ENCODE data around the gene CCT7.

The CCT7 gene

DNA sequence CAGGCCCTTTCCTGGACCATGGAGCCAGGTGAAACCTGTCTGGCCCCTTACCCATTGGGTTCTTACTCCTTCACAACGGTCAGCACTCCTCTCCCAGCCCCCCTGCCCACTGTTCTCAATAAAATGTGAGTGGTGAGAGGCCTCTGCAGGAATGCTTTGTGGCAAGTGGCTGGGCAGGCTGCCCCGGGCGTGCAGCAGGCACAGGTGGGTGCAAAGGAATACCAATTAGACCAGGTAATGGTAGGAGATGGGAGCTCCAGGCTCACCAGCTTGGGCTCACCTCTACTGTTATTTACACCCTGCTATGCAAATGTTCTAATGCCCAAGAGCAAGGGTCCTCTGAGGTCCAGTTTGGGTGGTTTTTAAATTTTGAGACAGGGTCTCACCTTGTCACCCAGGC, 7.0 kb upstream of the CCT7 start:
- DNase-seq = no peak

DNA sequence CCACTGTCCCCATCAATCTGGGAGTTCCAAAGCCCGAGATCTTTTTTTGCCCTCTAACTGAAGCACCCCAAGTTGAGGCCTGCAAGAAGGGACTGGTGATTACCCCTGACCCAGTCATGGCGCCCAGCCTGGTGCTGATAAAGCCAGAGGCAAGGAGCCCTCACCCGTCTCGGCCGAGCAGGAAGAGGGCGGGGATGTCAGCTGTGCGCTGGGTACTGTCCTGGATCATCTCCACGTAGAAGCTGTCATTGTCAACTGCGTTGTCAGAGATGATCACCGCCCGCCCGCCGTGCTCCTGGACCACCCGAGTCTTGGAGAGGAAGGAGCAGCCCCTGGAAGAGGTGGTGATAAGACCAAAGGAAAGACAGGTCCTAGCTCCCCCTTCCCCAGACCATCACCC, 5.5 kb upstream of the CCT7 start:
- DNase-seq = no peak

DNA sequence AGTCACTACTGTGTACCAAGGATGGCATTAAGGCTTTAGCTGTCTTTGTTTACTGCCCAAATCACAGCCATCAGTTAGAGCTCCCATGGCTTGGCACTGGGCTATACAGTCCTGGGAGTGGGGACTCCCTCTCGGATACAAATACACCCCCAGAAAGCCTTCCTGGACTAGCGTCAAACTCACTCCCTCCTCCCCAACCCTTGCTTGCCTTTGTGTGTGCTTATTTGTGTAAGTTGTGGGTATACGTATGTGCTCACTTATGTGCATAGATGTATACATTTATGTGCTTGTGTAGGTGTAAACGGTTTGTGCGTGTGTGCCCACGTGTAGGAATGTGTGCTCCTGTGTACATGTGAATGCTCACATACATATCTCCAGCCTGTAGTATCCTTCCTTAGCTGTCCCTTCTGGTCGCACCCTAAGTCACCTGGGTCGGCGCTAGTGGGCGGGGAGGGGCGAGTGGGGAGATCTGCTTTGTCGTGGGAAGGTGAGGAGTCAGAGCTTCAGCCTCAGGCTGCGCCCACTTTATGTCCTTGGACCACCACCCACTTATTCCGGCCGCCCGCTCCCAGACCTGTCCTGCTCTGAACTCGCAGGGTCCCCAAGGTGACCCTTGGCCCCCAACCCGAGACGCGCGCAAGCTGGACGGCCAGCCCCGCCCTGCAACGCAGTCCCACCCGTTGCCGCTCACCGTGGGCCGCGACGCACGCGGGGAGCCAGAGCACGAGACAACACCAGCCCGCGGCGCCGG, 1.5 kb upstream of the CCT7 start:
- DNase-seq = no peak

GRCh38 chr2:73233154-73233931, 765 bp upstream of the CCT7 start, which contains the start of gene PRADC1:
Gene PRADC1 (minus strand): TSS chr2:73233239. CDS start chr2:73233160, 79 bp downstream.
- peak; percentile 98 for DNase-seq

DNA sequence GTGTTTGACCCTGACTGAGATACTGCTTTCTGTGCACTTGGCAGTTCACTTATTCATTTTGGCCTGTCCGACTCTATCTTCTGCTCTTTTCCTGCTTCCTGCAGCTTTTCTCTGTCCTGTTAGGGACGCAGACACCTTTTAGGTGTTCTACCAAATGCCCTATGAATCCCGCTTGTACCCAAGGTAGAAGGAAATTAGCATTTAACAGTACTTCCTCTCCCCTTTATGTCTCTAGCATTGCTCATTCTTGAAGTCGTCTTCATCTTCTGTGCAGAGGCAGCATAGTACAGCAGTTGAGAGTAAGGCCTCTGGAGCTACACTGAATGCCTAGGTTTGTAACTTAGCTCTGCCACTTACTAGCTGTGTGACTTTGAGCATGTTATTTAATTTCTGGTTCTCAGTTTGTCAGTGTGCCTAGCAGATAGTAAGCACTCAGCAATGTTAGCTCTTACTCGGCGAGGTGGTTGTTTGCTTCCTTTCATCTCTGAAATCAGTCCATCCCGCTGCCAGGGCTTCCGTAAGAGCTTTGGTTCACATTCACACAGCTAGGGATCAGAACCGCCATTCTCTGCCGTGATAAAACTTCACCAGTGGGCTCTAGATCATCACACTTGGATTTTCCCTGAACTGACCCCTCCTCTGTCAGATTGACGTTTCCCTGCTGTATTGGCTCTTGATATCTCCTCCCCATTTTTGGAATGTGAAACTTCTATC, 1.4 kb downstream of the CCT7 start:
- DNase-seq = no peak

- no peak for DNase-seq
Measured at GRCh38 chr2:73237168-73237567, 3.1 kb downstream of the CCT7 start.

DNA sequence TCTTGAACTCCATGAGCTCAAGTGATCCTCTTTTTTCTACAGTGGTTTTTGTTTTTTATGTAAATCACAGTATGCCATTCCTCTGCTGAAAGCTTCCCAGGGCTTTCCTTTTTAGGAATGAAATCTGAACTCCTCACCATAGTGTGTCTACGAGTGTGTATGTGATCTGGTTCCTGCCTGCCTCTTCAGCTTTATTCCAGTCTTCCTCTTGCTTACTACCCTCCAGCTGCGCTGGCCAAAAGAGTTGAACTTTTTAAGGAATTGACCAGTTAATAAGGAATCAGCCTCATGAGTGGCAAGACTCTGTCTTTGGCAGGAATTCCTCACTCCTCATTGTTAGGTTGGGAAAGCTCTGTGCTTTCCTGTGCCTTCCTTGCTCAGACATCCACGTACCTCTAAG, 4.0 kb downstream of the CCT7 start:
- DNase-seq = no peak

- no peak for DNase-seq
Measured at GRCh38 chr2:73238976-73239375, 4.9 kb downstream of the CCT7 start.

DNA sequence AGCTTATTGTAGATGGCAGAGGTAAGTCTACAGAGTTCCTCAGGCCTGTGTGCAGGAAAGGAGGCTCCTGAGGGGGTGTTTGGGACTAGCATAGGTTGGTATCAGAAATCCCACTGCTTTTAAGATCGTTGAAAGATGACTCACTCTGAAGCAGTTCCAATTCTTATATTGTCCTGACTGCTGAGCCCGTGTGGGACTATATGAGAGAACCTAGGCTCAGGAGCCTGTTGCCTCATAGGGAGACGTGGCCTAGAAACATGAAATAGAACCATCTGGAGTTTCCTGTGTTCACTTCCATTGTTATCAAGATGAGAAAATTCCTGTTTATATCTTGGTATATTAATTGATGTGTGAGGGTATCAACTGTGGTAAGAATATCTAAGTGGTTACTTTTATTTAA, 5.7 kb downstream of the CCT7 start:
- no peak for DNase-seq

- no peak for DNase-seq
Measured at GRCh38 chr2:73243884-73244570, 9.9 kb downstream of the CCT7 start.

GRCh38 chr2:73244580-73244979, 10.5 kb downstream of the CCT7 start:
- no peak for DNase-seq

- DNase-seq = no peak
Measured at GRCh38 chr2:73246850-73247249, 12.7 kb downstream of the CCT7 start.

GRCh38 chr2:73249636-73250035, 15.5 kb downstream of the CCT7 start:
- DNase-seq = no peak

DNA sequence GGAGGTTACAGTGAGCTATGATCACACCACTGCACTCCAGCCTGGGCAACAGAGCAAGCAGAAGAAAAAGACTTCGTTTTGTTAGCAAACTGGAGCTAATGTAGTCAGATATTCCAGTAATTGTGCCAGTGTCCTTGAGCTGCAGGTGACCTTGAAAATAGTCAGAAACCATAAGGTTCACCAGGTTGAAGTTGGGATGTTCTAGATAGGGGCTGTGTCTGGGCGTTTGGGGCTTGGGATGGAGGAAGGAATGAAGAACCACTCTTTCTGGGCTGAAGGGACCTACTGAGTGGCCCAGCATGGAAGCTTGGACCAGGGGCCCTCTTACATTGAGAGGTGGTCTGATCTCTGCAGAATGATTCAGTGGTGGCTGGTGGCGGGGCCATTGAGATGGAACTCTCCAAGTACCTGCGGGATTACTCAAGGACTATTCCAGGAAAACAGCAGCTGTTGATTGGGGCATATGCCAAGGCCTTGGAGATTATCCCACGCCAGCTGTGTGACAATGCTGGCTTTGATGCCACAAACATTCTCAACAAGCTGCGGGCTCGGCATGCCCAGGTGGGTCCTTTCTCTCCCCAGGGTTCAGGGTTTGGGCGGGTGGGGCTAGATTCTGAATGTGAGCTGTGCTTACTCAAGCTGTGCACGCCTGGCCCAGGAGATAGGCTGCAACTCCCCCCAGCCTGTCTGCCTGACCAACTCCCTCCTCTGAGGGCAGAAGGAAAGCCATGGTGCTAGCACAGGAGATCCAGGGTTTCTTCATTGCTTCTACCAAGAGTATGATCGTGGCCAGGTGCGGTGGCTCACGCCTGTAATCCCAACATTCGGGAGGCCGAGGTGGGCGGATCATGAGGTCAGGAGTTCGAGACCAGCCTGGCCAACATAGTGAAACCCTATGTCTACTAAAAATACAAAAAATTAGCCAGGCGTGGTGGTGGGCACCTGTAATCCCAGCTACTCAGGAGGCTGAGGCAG, 17.1 kb downstream of the CCT7 start:
- no peak for DNase-seq

- no peak for DNase-seq
Measured at GRCh38 chr2:73252238-73253027, 18.3 kb downstream of the CCT7 start.

DNA sequence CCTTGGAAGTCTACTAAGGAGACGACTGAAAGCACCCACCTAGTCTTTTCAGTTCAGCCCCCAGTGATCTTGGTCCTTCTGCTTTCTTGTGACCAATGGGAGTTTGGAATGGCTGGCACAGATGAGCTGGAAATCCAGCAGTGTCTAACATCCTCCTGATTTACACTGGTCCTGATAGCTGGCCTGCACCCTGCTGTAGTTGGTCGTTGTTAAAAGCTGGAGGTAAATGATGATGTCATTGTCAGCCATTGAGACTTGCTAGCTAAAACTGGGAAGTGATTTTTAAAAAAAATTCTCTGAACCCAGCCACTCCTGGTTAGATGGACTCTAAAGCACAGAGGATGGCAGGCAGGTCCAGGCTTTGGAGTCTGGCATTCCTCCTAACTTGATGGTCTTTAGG, 19.3 kb downstream of the CCT7 start:
- DNase-seq = no peak

DNA sequence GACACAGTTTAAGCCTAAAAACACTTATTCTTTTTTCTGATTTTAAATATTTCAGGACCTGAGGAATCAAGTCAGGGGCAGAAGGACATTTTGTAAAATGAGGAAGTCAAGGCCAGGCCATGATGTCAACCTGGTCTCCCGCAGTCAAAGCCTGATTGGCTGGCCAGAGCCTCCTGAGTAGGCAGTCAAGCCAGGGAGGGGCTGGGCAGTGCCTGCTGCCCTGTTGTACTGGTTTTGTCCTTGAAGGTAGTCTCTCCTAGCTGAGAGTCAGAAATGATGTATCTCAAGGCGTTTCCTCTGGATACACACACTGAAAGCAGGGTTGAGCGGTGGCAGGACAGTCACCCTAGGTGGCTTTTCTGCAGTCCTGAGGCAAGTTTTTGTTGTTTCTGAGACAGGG, 19.8 kb downstream of the CCT7 start:
- DNase-seq = no peak

GRCh38 chr2:73254343-73255006, 20.4 kb downstream of the CCT7 start:
- no peak for DNase-seq

- DNase-seq = no peak
Measured at GRCh38 chr2:73255007-73255644, 21.0 kb downstream of the CCT7 start.
